ENCODE data around the gene REXO5. TPM values are rescaled to one million over a fixed set of nuclear protein-coding genes. Genes with fewer than 3 reads are reported as not detected.

REXO5 gene
- total and polyA plus RNA-seq, 9 of the 15 experiments (the other 6 are each of a cell fraction or from before 2014, with no cell fraction given), result 10.5 to 45.1 (median 25.4) TPM

DNA sequence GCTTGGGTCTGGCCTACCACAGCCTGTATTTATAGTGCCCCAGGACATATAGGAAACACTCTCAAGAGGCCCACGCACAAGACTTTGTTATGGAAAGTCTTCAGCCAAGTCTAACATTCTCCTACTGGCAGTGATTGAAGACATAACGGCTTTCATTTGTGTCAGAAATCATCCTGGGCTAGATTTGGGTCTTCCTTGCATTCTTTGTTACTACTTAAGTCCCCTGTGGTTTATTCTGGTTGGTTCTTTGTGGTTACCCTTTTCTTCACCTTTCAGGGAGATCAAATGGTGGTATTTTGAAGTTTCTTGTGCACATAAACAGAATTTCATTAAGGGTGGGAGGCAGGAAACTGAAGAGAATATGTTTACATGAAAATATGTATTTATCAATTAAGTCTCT lies 37.7 kb downstream of the REXO5 start:
- no peak for ATAC-seq
- no peak for DNase-seq (ENCODE audit: extremely low read depth in 1 of 4, low spot score in 3 of 4)
- no peaks in the 10 kb centered on the region for H3K9me1 ChIP-seq (ENCODE audit: control insufficient read depth, insufficient read depth, low read length)
- H3K27ac ChIP-seq (ENCODE audit: extremely low read depth, low read depth, low read length), result no peak overlapping the region
- 82% methylated on average over 2 of the region's 2 CpGs for WGBS (ENCODE audit: insufficient coverage, low coverage, missing lambda C conversion rate)
- no peaks in the 10 kb centered on the region for H4K20me1 ChIP-seq (replicated peaks; ENCODE audit: control insufficient read depth, insufficient read depth, low read length)
- no peak overlapping the region for H3K4me3 ChIP-seq
- intact Hi-C loops (cut with micrococcal nuclease) (no loop called here), in situ Hi-C loops (cut with MboI) (no loop called here)
- CTCF ChIA-PET (ENCODE audit: low intra/inter-chr PET ratio), result no interaction called here
- BruUV-seq (replicated peaks), result no TSS peak
- H3K36me3 ChIP-seq (ENCODE audit: control insufficient read depth, insufficient read depth, low read length), result peaks cover 73% of the 10 kb centered on the region
- no peak overlapping the region for H3K9ac ChIP-seq (ENCODE audit: insufficient read depth in 1 of 2, low read depth in 2 of 2, low read length in 2 of 2)
- no peak for FAIRE-seq
- H3K79me2 ChIP-seq (ENCODE audit: control insufficient read depth, insufficient read depth, low read length), result no peaks in the 10 kb centered on the region
- no peak overlapping the region for H3K4me2 ChIP-seq (ENCODE audit: insufficient read depth, low read length)
- TF ChIP-seq REST (IDR thresholded peaks at IDR 0.05; ENCODE audit: borderline replicate concordance) (no peak), REST (CRISPR knock-in tag; IDR thresholded peaks at IDR 0.05; ENCODE audit: low read depth) (no peak), RAD21 (CRISPR knock-in tag; conservative IDR thresholded peaks at IDR 0.05 in 1 of 2, IDR thresholded peaks at IDR 0.05 in 1 of 2) (no peak), BCL6 (CRISPR knock-in tag; IDR thresholded peaks at IDR 0.05) (no peak)
- POLR2A ChIA-PET, result interaction anchor here (0.5 to 1.0 kb wide), 3 partner anchors 13 to 63 kb away, joined by 3 read pairs; no protein-coding TSS in a partner anchor
- no peak overlapping the region for H2AFZ ChIP-seq (ENCODE audit: low read depth, low read length)
- no peaks in the 10 kb centered on the region for H3K4me1 ChIP-seq (replicated peaks in 1 of 2; ENCODE audit: control insufficient read depth in 2 of 2, insufficient read depth in 2 of 2, low read length in 2 of 2)
- H3K9me3 ChIP-seq (replicated peaks; ENCODE audit: control insufficient read depth, insufficient read depth, low read depth, low read length), result no peaks in the 10 kb centered on the region
- no peaks in the 10 kb centered on the region for H3K27me3 ChIP-seq (ENCODE audit: control insufficient read depth in 2 of 2, insufficient read depth in 2 of 2, low read length in 2 of 2)
